K562 (cell line): ENCODE data around the gene HIF1A. TPM values are rescaled to one million over a fixed set of nuclear protein-coding genes. Genes with fewer than 3 reads are reported as not detected.

ENCODE experiments used
- BACH1 ChIP-seq: fragments of 200-800 bp; sonication (Bioruptor generic); IDR thresholded peaks from 2 replicates; pipeline ENCODE4 v1.6.1; 2016; ENCODE audit warnings: missing genetic modification characterization, missing compliant biosample characterization
- E2F8 ChIP-seq: fragments of 450-650 bp; IDR thresholded peaks from 2 replicates; pipeline ENCODE4 v1.7.1; 2018; ENCODE audit warnings: mild to moderate bottlenecking, low read depth; ENCODE audit not compliant: partially characterized antibody
- FOXO4 ChIP-seq: fragments of 450-650 bp; formaldehyde crosslinking; IDR thresholded peaks from 2 replicates; pipeline ENCODE4 v1.4.0; 2020; ENCODE audit warnings: mild to moderate bottlenecking, moderate library complexity
- FOXP4 ChIP-seq: sonication (generic); formaldehyde crosslinking; IDR thresholded peaks from 2 replicates; pipeline ENCODE4 v1.8.0; 2022; ENCODE audit warnings: mild to moderate bottlenecking, missing genetic modification reagents, borderline replicate concordance
- MYC ChIP-seq, 2 experiments: fragments of 250-450 bp in 1 of 2; sonication (Bioruptor Pico) in 1 of 2; IDR thresholded peaks; 2 replicates each; pipeline versions ENCODE4 v1.5.1 to v1.6.1; 2012 to 2021; ENCODE audit warnings: low read depth in 2 of 2, borderline replicate concordance in 1 of 2, improper control_type of control experiment in 1 of 2, low read length in 1 of 2, mild to moderate bottlenecking in 1 of 2, moderate library complexity in 1 of 2
- NKRF ChIP-seq: fragments of 450-650 bp; IDR thresholded peaks from 2 replicates; pipeline ENCODE4 v1.6.1; 2016; ENCODE audit warnings: borderline replicate concordance
- RBFOX2 ChIP-seq: fragments of 200-400 bp; formaldehyde crosslinking; IDR thresholded peaks from 2 replicates; pipeline ENCODE4 v1.6.1; 2017; ENCODE audit warnings: low read depth, mild to moderate bottlenecking, low read length, moderate library complexity
- SAP30 ChIP-seq: fragments of 200-600 bp; sonication (generic); IDR thresholded peaks from 2 replicates; pipeline ENCODE4 v1.6.1; 2012; ENCODE audit warnings: borderline replicate concordance, low read depth, mild to moderate bottlenecking, moderate library complexity, low read length, control low read depth, inconsistent platforms; ENCODE audit not compliant: insufficient read depth, poor library complexity, severe bottlenecking
- SIN3A ChIP-seq, 2 experiments: fragments of 150-350 bp in 1 of 2; IDR thresholded peaks; 2 replicates each; pipeline ENCODE4 v1.6.1; 2011 to 2016; ENCODE audit warnings: borderline replicate concordance in 2 of 2, low read depth in 2 of 2, low read length in 2 of 2, mild to moderate bottlenecking in 2 of 2, moderate library complexity in 2 of 2; ENCODE audit not compliant: control insufficient read depth in 1 of 2
- THAP7 ChIP-seq: fragments of 250-450 bp; sonication (Bioruptor Pico); IDR thresholded peaks from 2 replicates; pipeline ENCODE4 v1.5.0; 2021
- ZBTB5 ChIP-seq: fragments of 450-650 bp; IDR thresholded peaks from 2 replicates; pipeline ENCODE4 v1.6.1; 2017; ENCODE audit warnings: antibody characterized with exemption
- ZKSCAN1 ChIP-seq: fragments of 150-350 bp; IDR thresholded peaks from 2 replicates; pipeline ENCODE4 v1.6.1; 2016; ENCODE audit warnings: low read depth, low read length
- polyA plus RNA-seq, 8 experiments: library from polyadenylated mRNA; depleted of rRNA in 4 of 8; stranded (reverse) in 5 of 8; unstranded in 3 of 8; fragments of >200 nt; fragmentation: Nextera tagmentation in 2 of 8; fragmentation: Illumina TruSeq in 1 of 8; extraction: Ambion mirVana in 2 of 8; extraction: Trizol in 1 of 8; gene quantifications; 2 replicates each; pipeline versions ENCODE4 v1.2.1 to v1.2.3, GENCODE V29; 2011 to 2014; ENCODE audit warnings: inconsistent platforms in 1 of 8, missing spikeins in 1 of 8
- total RNA-seq, 7 experiments: library from RNA; depleted of rRNA in 6 of 7; stranded (reverse); fragments of >200 nt in 6 of 7; fragmentation: Illumina TruSeq in 2 of 7; extraction: Trizol in 2 of 7; gene quantifications; 2 replicates each; pipeline versions ENCODE4 v1.2.1 to v1.2.3, GENCODE V29; 2011 to 2021; ENCODE audit warnings: low replicate concordance in 1 of 7

HIF1A gene
- total and polyA plus RNA-seq, 9 of the 15 experiments (the other 6 are each of a cell fraction or from before 2014, with no cell fraction given) = 5.9 to 35.3 (median 24.2) TPM

- TF ChIP-seq ZBTB5 (no peak), FOXO4 (no peak), SIN3A (IDR thresholded peaks at IDR 0.05; ENCODE audit: borderline replicate concordance in 2 of 2, control insufficient read depth in 1 of 2, low read depth in 2 of 2, low read length in 2 of 2) (peak; percentile 47 to 83; a peak in 2 of 4 replicates), SAP30 (peak; percentile 71), E2F8 (no peak), NKRF (peak; percentile 82; the same call in 1 of the 2 replicates), RBFOX2 (peak; percentile 83), BACH1 (tag) (no peak), MYC (IDR thresholded peaks at IDR 0.05; ENCODE audit: low read depth, low read length) (peak; percentile 56), MYC (CRISPR knock-in tag; IDR thresholded peaks at IDR 0.05; ENCODE audit: borderline replicate concordance, low read depth) (no peak), FOXP4 (CRISPR knock-in tag) (no peak), THAP7 (CRISPR knock-in tag) (no peak), ZKSCAN1 (no peak)
These were observed 66.9 kb downstream of the HIF1A start, which contains the start of gene SNAPC1 (continued) for GRCh38 chr14:61761959-61762786.
